Naive thymus-derived CD4-positive, alpha-beta T cell (primary cell): ENCODE results near the gene MACROD2. TPM values are rescaled to one million over a fixed set of nuclear protein-coding genes. Genes with fewer than 3 reads are reported as not detected.
A peak's percentile ranks its signal among the peaks of the same experiment; 100 is the strongest.
"Not testable (repeated sequence)": the region's sequence is repeated elsewhere in the genome, so short reads cannot be mapped to it uniquely, and the experiment has no call there.

ENCODE experiments used
- ATAC-seq: fragments of 150-1000 bp; cut with Tn5 transposase; 2 replicates; pipeline ENCODE4 v1.10.0; 2021; ENCODE audit warnings: mild to moderate bottlenecking, moderate library complexity
- CTCF ChIA-PET: fragments of 350-600 bp; sonication (Branson Sonifier 250); formaldehyde crosslinking; loops from one replicate; lab custom pipeline; 2021; ENCODE audit warnings: antibody characterized with exemption; lab: Charles Lee
- POLR2A ChIA-PET: fragments of 350-600 bp; sonication (Branson Sonifier 250); formaldehyde crosslinking; loops from one replicate; lab custom pipeline; 2021; ENCODE audit warnings: antibody characterized with exemption, inconsistent platforms; lab: Charles Lee
- DNase-seq, 9 donors: peaks; one replicate each; pipeline versions ENCODE4 v3.0.0 to v3.0.0-alpha.2; 2020 to 2022; ENCODE audit warnings: mixed read lengths in 1 of 9
- H3K27ac ChIP-seq: one replicate; pipeline ENCODE4 v1.7.0; 2013; ENCODE audit warnings: mild to moderate bottlenecking, low read depth, low read length, moderate library complexity
- H3K27me3 ChIP-seq, 2 donors: one replicate each; pipeline ENCODE4 v1.7.0; 2013; ENCODE audit warnings: low read length in 2 of 2, mild to moderate bottlenecking in 2 of 2, moderate library complexity in 2 of 2; ENCODE audit not compliant: control insufficient read depth in 2 of 2, insufficient read depth in 2 of 2
- H3K36me3 ChIP-seq, 3 experiments: 1 replicate in 2 of 3; 2 replicates in 1 of 3; pipeline ENCODE4 v1.7.0; 2013; ENCODE audit warnings: low read length in 3 of 3, mild to moderate bottlenecking in 3 of 3, moderate library complexity in 1 of 3; ENCODE audit not compliant: insufficient read depth in 3 of 3, control insufficient read depth in 2 of 3
- H3K4me1 ChIP-seq, 2 donors: one replicate each; pipeline ENCODE4 v1.7.0; 2013; ENCODE audit warnings: low read length in 2 of 2, mild to moderate bottlenecking in 2 of 2, moderate library complexity in 1 of 2; ENCODE audit not compliant: control insufficient read depth in 2 of 2, insufficient read depth in 2 of 2
- H3K4me3 ChIP-seq: 2 replicates; pipeline ENCODE4 v1.7.0; 2013; ENCODE audit warnings: mild to moderate bottlenecking, low read length
- H3K9me3 ChIP-seq, 3 experiments: 1 replicate in 2 of 3; 2 replicates in 1 of 3; pipeline ENCODE4 v1.7.0; 2013; ENCODE audit warnings: low read length in 3 of 3; ENCODE audit not compliant: control insufficient read depth in 2 of 3
- H3K27ac Mint-ChIP-seq, 9 donors: one replicate each; pipeline ENCODE4 v1.8.0; 2020 to 2022; ENCODE audit warnings: mixed read lengths in 9 of 9, mild to moderate bottlenecking in 8 of 9, moderate library complexity in 5 of 9, inconsistent platforms in 2 of 9
- H3K27me3 Mint-ChIP-seq, 5 donors: one replicate each; pipeline ENCODE4 v1.8.0; 2021 to 2022; ENCODE audit warnings: mixed read lengths in 5 of 5, mild to moderate bottlenecking in 1 of 5
- H3K36me3 Mint-ChIP-seq, 5 donors: one replicate each; pipeline ENCODE4 v1.8.0; 2020 to 2022; ENCODE audit warnings: mixed read lengths in 5 of 5, mild to moderate bottlenecking in 3 of 5, inconsistent platforms in 1 of 5
- H3K4me1 Mint-ChIP-seq, 7 donors: one replicate each; pipeline ENCODE4 v1.8.0; 2020 to 2022; ENCODE audit warnings: mixed read lengths in 7 of 7, mild to moderate bottlenecking in 3 of 7, inconsistent platforms in 1 of 7
- H3K4me3 Mint-ChIP-seq, 10 donors: one replicate each; pipeline ENCODE4 v1.8.0; 2020 to 2022; ENCODE audit warnings: mild to moderate bottlenecking in 10 of 10, mixed read lengths in 10 of 10, moderate library complexity in 6 of 10, inconsistent platforms in 2 of 10
- H3K9me3 Mint-ChIP-seq, 11 donors: one replicate each; pipeline ENCODE4 v1.8.0; 2020 to 2022; ENCODE audit warnings: mixed read lengths in 11 of 11, mild to moderate bottlenecking in 4 of 11, inconsistent platforms in 1 of 11, moderate library complexity in 1 of 11
- intact Hi-C, 2 donors: fragments of 100-400 bp; cut with micrococcal nuclease; formaldehyde crosslinking; loops; one replicate each; pipeline ENCODE4 v1.15.1; 2023
- polyA plus RNA-seq, 2 donors: library from polyadenylated mRNA; unstranded; fragments of 300-500 nt; fragmentation: Illumina TruSeq; gene quantifications; one replicate each; pipeline ENCODE4 v1.2.3, GENCODE V29; 2021
- total RNA-seq, 6 experiments: library from RNA in 5 of 6; stranded (reverse) in 5 of 6; gene quantifications; 1 replicate in 5 of 6; 2 replicates in 1 of 6; pipeline ENCODE4 v1.2.3 and lab custom pipeline; 2021 to 2026

The MACROD2 gene
- total and polyA plus RNA-seq, 7 experiments from 2014 or later = 0.27 to 0.86 (median 0.34) TPM; not detected in 4

DNA sequence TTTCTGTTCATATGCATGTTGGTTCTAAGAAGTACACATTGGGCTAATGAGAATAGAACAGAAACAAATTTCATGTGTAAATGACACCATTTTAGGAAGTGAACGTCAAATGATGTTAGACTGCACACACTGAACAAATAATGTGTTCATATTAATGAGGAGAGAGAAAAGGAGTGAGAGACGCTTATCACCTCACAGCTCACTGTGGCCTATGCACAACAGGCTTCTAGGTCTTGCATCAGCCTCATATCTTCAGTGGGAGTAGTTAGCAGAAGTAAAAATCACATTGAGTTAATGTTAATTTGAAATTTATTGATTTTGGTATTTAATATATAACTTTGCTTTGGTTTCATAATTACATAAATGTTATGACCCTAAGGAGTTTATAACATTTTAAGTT is 454.9 kb downstream of the MACROD2 start:
- CTCF ChIA-PET = no interaction called here
- ATAC-seq (no peak), DNase-seq (no peak)
- H3K27me3 Mint-ChIP-seq = no peaks in the 10 kb centered on the region
- H3K36me3 Mint-ChIP-seq = no peaks in the 10 kb centered on the region
- Histone ChIP-seq H3K4me3 (no peak overlapping the region), H3K36me3 (no peaks in the 10 kb centered on the region), H3K27ac (no peak overlapping the region), H3K27me3 (no peaks in the 10 kb centered on the region), H3K4me1 (no peaks in the 10 kb centered on the region), H3K9me3 (no peaks in the 10 kb centered on the region)
- H3K27ac Mint-ChIP-seq = no peak overlapping the region
- POLR2A ChIA-PET = no interaction called here
- intact Hi-C loops = no loop called here
- H3K4me1 Mint-ChIP-seq = no peaks in the 10 kb centered on the region
- H3K9me3 Mint-ChIP-seq = peaks cover 0 to 16% (median 8%) of the 10 kb centered on the region in 11 donors
- no peak overlapping the region for H3K4me3 Mint-ChIP-seq

DNA sequence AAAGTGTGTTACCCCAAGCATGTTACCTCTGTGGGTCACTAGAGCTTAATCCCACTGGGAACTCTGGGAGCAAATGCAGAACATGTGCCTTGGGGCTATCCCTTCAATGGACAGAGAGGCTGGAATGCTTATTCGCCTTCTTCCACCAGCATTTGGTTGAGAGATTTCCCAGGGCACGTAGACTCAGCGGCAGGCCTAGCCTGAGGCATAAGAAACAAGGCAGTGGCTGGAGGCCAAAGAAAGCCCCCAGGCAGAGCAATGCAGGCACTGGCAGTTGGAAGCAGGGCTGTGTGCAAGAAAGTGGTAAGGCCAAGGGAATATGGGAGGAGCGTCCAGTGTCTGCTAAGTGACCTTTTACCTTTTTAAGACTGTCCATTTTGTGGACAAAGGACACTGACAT is 456.1 kb downstream of the MACROD2 start:
- Mint-ChIP-seq H3K27ac (no peak overlapping the region), H3K9me3 (peaks cover 0 to 16% (median 8%) of the 10 kb centered on the region in 11 donors), H3K27me3 (no peaks in the 10 kb centered on the region), H3K4me1 (no peaks in the 10 kb centered on the region), H3K4me3 (no peak overlapping the region), H3K36me3 (no peaks in the 10 kb centered on the region)
- DNase-seq (no peak), ATAC-seq (no peak)
- H3K36me3 ChIP-seq = no peaks in the 10 kb centered on the region
- H3K27ac ChIP-seq = no peak overlapping the region
- no peaks in the 10 kb centered on the region for H3K27me3 ChIP-seq
- intact Hi-C loops = no loop called here
- CTCF ChIA-PET = no interaction called here
- no peak overlapping the region for H3K4me3 ChIP-seq
- POLR2A ChIA-PET = no interaction called here
- no peaks in the 10 kb centered on the region for H3K9me3 ChIP-seq
- no peaks in the 10 kb centered on the region for H3K4me1 ChIP-seq

DNA sequence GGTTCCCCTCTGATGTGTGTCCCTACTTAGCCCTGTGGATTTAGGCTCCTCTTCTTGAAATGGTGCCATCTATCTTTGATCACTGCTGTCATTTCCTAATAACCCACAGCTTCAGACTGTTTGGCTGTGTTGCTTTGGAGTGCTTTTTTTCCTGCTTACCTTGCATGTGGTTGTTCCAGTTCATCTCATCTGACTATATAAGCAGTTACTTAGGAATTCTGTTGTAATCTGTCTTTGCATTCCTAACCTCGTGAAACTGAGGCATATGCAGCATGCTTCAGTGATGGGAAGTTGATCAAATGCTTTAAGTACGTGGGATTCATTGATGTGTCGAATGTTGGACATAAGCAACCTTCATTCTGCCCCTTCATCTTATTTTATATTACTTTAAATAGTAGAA is 457.9 kb downstream of the MACROD2 start:
- Histone ChIP-seq H3K27me3 (no peaks in the 10 kb centered on the region), H3K4me1 (no peaks in the 10 kb centered on the region), H3K36me3 (no peaks in the 10 kb centered on the region), H3K27ac (no peak overlapping the region), H3K4me3 (no peak overlapping the region), H3K9me3 (no peaks in the 10 kb centered on the region)
- DNase-seq (no peak), ATAC-seq (no peak)
- H3K27me3 Mint-ChIP-seq = no peaks in the 10 kb centered on the region
- H3K4me3 Mint-ChIP-seq = no peak overlapping the region
- no peaks in the 10 kb centered on the region for H3K4me1 Mint-ChIP-seq
- intact Hi-C loops = no loop called here
- CTCF ChIA-PET = no interaction called here
- no peaks in the 10 kb centered on the region for H3K36me3 Mint-ChIP-seq
- H3K27ac Mint-ChIP-seq = peak overlapping the region in 1 of 9 donors; percentile 31
- POLR2A ChIA-PET = no interaction called here
- H3K9me3 Mint-ChIP-seq = peaks cover 0 to 26% (median 6%) of the 10 kb centered on the region in 11 donors

DNA sequence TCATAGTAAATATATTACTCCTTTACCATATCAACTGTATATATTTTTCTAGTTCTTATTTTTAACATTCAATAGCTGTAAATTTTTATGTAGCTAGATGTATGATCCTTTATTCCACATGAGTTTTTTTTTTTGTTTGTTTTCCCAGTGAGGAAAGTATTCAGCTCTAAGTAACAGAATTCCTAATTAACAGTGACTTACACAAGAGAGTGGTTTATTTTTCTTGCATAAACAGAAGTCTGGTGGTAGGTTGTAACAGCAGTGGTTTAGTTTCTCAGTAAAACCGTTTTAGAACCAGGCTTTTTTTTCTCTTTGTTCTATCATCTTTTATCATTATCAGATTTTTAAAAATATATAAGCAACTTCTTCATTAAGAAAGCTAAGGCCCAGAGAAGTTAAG is 459.0 kb downstream of the MACROD2 start:
- Mint-ChIP-seq H3K4me1 (no peaks in the 10 kb centered on the region), H3K27ac (no peak overlapping the region), H3K36me3 (no peaks in the 10 kb centered on the region), H3K9me3 (peaks cover 0 to 26% (median 7%) of the 10 kb centered on the region in 11 donors), H3K27me3 (no peaks in the 10 kb centered on the region), H3K4me3 (no peak overlapping the region)
- ChIA-PET CTCF (no interaction called here), POLR2A (no interaction called here)
- H3K27me3 ChIP-seq = no peaks in the 10 kb centered on the region
- DNase-seq = no peak
- intact Hi-C loops = no loop called here
- ATAC-seq = no peak
- no peaks in the 10 kb centered on the region for H3K4me1 ChIP-seq
- no peaks in the 10 kb centered on the region for H3K9me3 ChIP-seq
- H3K4me3 ChIP-seq = no peak overlapping the region
- H3K36me3 ChIP-seq = no peaks in the 10 kb centered on the region
- H3K27ac ChIP-seq = no peak overlapping the region

DNA sequence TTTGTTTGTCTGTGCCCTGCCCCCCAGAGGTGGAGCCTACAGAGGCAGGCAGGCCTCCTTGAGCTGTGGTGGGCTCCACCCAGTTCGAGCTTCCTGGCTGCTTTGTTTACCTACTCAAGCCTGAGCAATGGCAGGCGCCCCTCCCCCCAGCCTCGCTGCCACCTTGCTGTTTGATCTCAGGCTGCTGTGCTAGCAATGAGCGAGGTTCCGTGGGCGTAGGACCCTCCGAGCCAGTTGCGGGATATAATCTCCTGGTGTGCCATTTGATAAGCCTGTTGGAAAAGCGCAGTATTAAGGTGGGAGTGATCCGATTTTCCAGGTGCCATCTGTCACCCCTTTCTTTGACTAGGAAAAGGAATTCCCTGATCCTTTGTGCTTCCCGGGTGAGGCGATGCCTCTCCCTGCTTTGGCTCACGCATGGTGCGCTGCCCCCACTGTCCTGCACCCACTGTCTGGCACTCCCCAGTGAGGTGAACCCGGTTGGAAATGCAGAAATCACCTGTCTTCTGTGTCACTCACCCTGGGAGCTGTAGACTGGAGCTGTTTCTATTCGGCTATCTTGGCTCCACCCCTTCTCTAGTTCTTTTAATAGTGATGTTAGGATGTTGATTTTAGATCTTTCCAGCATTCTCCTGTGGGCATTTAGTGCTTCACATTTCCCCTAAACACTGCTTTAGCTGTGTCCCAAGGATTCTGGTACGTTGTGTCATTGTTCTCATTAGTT is 471.9 kb downstream of the MACROD2 start:
- H3K4me1 Mint-ChIP-seq, CTCF ChIA-PET, DNase-seq, H3K4me1 ChIP-seq, intact Hi-C loops, H3K4me3 Mint-ChIP-seq, H3K36me3 ChIP-seq, H3K36me3 Mint-ChIP-seq, H3K4me3 ChIP-seq, H3K27me3 Mint-ChIP-seq, H3K27me3 ChIP-seq, H3K9me3 ChIP-seq, ATAC-seq, H3K27ac ChIP-seq, POLR2A ChIA-PET: not testable (repeated sequence)
- Mint-ChIP-seq H3K9me3 (peaks cover 7 to 36% (median 17%) of the 10 kb centered on the region in 11 donors), H3K27ac (peak overlapping the region in 1 of 9 donors; percentile 42)

DNA sequence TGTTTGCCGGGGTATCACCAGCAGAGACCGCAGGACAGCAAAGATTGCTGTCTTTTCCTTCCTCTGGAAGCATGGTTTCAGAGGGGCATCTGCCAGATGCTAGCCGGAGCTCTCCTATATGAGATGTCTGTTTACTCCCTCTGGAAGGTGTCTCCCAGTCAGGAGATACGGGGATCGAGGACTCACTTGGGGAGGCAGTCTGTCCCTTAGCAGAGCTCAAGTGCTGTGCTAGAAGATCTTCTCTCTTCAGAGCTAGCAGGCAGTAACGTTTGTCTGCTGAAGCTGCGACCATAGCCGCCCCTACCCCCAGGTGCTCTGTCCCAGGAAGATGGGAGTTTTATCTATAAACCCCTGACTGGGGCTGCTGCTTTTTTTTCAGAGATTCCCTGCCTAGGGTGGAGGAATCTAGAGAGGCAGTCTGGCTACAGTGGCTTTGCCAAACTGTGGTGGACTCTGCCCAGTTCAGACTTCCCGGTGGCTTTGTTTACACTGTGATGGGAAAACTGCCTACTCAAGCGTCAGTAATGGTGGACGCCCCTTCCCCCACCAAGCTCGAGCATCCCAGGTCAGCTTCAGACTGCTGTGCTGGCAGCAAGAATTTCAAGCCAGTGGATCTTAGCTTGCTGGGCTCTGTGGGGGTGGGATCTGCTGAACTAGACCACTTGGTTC is 475.0 kb downstream of the MACROD2 start:
- no peak overlapping the region for H3K4me3 Mint-ChIP-seq

More for the DNA sequence above, 475.0 kb downstream of the MACROD2 start:
- H3K27ac ChIP-seq = no peak overlapping the region
- POLR2A ChIA-PET = no interaction called here
- H3K36me3 ChIP-seq = no peaks in the 10 kb centered on the region
- H3K9me3 ChIP-seq = no peaks in the 10 kb centered on the region
- Mint-ChIP-seq H3K27me3 (no peaks in the 10 kb centered on the region), H3K27ac (no peak overlapping the region), H3K4me1 (no peaks in the 10 kb centered on the region), H3K9me3 (peaks cover 4 to 36% (median 14%) of the 10 kb centered on the region in 11 donors), H3K36me3 (no peaks in the 10 kb centered on the region)
- no peak overlapping the region for H3K4me3 ChIP-seq
- H3K4me1 ChIP-seq = no peaks in the 10 kb centered on the region
- no peaks in the 10 kb centered on the region for H3K27me3 ChIP-seq
- DNase-seq = no peak
- ATAC-seq = no peak
- intact Hi-C loops = no loop called here
- CTCF ChIA-PET = no interaction called here
